GM21723 (cell line): ENCODE measurements around the gene SH2D3C.

ENCODE experiments used
- ATAC-seq: cut with Tn5 transposase; IDR thresholded peaks from one replicate; pipeline ENCODE4 v1.9.1; 2021; ENCODE audit warnings: mild to moderate bottlenecking, moderate library complexity; ENCODE audit not compliant: unreplicated experiment

SH2D3C gene

DNA sequence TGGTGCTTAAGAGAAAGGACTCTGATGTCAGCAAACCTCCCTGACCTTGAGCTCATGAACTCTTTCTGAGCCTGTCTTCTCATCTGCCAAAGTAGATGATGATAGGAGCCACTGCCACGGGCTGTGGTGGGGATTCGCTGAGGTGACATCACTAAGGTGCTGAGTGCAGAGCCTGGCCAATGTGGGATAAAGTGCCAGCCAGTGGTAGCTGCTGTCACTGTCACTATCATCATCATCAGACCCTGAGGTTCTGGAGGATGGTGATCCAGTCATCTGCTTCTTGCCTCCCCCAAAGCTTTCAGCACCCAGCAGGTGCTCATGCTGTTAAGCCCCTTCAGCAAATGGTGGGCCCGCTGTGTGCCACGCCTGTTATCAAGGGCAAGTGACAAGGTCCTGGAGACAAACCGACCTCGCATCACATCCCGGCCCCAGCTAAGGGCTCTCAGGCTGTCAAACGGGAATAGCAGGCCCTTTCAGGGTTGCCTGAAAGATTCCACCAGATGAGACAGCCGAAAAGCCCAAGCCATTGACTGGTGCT lies 30.6 kb upstream of the SH2D3C start:
- no peak for ATAC-seq

DNA sequence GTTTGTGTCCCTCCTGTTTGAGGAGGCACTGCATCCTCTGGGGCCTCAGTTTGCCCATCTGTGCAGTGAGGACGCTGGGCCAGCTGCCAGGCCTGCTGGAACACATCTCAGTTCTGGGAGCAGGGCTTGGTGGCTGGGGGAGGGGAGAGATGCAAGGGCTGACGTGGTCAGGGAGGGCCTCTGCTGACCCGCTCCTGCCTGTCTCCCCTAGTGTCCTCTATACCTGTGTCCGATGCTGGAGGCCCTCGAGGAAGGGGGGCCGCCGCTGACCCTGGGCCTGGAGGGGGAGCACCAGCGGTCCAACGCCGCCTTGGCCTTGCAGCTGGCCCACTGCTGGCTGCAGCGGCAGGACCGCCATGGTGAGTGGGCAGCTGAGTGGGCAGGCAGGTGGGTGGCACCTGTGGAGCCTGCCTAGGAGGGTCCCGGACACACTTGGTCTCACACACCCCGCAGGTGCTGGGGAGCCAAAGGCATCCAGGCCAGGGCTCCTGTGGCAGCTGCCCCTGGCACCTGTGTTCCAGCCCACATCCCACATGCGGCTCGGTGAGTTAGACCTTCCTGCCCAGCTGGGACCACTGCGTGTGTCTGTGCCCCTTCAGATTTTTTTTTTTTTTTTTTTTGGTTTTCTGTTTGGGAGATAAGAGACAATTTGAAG lies 30.0 kb upstream of the SH2D3C start:
- no peak for ATAC-seq

DNA sequence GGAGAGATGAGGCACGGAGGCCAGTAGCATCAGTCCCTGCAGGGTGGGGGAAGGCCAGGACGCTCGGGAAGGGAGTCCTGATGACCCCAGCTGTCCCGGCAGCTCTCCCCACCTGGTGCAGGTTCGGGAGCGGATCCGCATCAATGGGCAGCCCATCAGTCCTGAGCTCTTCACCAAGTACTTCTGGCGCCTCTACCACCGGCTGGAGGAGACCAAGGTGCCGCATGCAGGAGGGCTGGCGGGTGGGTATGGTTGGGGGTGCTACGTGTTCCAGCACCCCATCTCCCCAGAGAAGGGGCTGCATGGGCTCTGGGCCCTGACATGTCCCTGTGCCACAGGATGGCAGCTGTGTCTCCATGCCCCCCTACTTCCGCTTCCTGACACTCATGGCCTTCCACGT lies 28.4 kb upstream of the SH2D3C start:
- no peak for ATAC-seq

DNA sequence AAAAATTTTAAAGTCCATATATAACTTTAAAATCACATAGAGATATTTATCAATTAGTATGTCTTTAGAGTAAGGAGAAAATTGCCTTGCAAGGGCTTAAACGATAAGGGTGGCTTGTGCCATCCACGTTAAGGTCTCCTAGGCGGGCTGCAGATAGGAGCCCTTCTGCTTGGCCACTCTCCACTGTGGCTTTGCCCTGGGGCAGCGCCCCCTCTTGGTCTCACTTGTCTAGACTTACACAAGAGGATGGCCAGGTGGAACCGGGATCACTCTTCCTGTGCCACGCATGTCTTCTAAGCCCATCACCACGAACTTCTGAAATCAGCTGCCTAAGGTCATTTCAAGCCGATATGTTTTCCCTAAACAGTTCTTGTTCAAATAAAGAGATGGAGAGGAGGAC lies 27.2 kb upstream of the SH2D3C start:
- ATAC-seq: no peak

DNA sequence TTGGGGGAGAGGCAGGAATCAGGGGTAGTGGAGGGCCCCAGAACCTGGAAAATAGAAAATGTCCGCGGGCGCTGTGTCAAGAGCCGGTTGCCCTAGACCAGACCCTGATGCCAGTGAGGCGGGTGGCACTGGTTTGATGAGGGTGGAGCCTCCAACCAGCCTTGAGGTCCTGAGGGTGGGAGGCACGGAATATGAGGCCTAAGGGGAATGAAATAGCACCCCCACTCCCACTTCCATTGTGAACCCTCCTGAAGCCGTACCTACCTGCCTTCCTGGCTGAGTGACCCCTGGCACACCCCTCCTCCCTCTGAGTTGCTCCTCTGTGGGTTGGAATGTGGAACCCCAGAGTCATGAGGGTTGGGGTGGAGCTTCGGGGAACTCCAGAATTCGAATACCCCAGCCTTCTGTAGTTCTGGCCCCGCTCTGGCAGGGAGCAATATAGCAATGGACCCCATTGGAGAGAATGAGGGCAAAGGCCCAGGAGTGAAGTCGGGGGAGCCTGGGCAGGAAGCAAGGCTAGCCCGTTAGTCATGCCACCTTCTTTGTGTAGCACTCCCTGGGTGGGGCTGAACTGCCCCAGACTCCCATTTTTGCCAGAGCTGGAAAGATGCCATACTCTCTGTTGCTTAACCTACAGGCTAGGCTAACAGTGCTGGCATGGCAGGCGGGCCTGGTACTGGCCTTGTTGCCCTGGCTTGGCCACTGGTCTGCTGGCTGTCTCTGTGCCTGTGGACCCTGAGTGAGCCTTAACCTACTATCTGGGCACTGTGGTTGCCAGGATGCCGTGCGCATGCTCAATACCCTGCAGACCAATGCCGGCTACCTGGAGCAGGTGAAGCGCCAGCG lies 25.3 kb upstream of the SH2D3C start:
- ATAC-seq: no peak

DNA sequence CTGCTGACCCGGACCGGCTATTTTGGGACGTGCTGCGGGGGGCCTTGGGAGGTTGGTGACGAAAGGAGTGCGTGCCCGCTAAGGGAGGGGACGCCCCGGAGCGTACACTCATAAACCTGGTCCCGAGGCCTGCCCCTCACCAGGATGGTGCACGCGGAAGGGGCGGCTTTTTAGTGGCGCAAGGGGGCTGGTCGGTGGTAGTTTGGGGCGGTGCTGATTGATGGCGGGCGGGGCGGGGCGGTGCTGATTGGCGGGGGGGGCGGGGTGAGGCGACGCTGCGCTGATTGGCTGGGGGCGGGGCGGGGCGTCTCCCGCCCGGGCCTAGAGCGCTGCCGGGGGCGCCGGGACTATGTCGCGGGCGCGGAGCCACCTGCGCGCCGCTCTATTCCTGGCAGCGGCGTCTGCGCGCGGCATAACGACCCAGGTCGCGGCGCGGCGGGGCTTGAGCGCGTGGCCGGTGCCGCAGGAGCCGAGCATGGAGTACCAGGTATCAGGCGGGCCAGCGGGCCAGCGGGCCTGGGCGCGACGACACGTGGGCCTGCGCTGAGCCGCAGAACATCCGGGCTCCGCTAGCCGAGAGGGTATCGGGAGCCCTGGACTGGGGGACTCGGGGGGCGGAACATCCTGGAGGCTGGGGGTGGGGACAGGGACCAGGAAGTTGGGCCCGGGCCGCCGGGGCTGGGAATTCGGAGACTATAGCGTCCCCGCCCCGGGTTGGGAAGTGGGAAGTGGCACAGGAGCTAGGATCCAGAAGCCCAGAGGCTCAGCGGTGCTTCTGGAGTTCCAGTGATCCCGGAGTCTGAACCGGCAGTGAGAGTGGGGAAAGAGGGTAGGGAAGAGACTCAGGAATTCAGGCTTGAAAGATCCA lies 24.3 kb upstream of the SH2D3C start, which contains the start of gene FPGS:
TSS of gene FPGS (plus strand) at position 307 of the 868 bp plus-strand sequence. CDS start at position 350, 43 bp downstream.
- ATAC-seq: peak; percentile 66

DNA sequence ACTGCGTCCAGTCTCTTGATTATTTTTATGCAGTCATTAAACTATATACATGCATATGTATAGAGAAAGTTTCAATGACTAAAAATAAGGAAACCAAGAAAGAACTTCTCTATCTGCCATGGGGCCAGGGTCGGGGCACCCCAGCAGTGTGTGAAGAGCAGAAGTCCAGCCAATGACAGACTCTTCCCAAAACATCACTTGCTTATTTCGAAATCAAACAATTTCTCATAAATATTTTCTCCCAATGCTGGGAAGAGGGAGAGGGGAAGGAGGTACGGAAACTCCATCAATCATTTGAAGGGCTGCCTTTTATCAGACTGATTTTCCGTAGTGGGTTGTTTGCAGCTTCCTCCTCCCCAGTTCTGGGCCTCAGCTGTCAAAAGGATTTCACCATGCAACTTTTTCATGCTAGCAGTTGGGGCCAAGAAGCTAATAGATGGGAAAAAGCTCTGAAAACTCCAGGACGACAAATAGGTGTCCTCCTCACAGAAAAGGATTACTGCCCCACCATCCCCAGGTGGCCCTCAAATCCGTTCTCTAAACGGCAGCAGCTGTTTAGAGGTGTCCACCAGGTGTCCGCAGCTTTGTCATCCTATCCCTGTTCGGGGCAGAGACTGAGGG lies 23.6 kb upstream of the SH2D3C start:
- no peak for ATAC-seq

DNA sequence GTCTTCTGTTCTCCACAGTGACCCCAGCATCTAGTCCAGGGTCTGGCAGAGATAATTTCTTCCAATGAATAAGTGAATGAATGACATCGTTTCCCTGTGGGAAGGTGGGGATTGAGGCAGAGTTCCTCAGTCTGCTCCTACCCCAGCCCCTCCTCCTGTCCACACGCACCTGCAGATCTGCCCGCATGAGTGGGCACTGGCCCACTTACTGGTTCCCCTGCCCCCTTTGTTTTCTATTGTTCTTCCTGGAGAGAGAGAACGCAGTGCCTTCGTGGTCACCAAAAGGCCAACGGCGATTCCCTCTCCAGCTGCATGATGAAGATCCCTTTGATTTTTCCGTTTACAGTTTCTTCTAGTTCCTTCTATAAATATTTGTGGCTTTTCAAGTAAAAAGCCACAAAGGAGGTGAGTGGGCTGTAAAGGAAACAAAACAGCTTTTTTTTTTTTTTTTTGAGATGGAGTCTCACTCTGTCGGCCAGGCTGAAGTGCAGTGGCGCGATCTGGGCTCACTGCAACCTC lies 18.4 kb upstream of the SH2D3C start:
- ATAC-seq: no peak

DNA sequence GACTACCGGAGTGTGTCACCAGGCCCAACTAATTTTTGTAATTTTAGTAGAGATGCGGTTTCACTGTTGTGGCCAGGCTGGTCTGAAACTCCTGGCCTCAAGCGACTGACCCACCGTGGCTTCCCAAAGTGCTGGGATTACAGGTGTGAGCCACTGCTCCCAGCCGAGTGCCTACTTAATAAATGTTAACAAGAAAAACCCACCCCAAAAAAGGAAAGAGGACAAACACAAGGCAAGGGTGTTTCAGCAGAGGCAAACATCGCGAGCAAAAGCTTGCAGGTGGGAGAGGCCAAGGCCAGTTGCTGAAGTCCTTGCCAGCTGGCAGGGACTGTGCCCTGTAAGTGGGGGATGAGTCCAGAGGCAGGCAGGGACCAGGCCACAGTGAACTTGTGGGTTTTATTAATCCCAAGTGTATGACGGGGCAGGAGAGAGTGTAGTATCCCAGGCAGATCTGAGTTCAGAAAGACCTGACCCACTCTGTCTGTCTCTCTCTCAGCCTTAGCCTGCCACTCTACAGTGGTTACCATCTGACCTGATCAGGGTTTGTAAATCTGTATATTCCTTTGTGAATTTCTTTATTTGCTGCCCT lies 17.9 kb upstream of the SH2D3C start:
- no peak for ATAC-seq

DNA sequence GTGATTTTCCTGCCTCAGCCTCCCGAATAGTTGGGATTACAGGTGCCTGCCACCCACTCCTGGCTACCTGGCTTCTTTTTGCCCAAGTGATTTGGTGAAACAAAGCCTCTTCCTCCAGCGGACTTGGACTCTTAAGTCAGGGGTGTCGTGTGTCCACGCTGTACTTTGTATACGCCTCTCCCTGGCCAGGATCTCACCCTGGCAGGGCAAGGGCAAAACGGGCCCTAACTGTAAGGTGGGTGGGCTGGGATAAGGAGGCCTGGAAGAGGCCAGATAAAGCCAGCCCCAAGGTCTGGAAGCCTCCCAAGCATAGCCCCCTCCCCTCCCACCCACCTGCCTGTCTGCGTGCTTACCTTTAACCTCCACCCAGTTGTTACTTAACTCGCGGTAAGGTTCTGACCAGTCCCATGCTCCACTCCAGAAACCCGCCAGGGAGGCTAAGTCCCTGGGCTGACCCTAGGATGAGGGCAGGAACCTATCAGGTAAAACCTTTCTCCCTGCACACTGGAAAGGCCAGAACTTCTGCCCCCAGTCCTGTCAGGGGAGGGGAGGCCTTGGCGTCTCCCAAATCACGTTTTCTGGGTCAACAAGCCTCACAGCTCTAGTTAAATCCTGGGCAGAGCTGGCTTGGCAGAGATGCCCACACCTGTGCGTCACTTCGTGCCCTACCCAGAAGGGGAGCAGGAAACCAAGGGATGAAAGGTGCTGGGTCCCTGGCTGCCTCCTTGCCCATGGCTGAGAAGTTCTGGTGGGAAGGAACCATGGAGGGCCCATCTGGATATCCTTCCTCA lies 15.7 kb upstream of the SH2D3C start:
- ATAC-seq: no peak

DNA sequence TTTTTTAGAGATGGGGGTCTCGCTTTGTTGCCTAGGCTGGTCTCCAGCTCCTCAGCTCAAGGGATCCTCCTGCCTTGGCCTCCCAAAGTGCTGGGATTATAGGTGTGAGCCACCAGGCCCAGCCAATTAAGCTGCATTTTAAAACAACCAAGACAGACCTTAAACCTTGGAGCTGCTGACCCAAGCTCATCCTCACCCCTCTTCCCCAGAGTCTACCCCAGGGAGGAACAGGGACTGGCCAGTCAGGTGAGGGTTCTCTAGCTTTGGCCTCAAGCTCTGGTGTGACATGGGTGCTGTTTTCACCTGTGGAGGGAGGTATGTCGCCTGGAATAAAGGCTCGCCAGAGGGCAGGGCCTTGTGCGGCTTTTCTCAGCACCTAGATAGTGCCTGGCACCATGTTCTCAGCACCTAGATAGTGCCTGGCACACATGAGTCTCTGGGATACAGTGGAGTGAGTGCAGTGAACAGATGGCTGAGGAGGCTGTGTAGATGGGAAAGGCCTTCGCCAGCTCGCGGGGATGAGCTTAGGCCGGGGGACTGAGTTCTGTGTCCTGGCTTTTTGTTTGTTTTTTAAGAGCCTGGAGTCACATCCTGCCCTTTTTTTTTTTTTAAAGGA lies 14.7 kb upstream of the SH2D3C start:
- no peak for ATAC-seq

DNA sequence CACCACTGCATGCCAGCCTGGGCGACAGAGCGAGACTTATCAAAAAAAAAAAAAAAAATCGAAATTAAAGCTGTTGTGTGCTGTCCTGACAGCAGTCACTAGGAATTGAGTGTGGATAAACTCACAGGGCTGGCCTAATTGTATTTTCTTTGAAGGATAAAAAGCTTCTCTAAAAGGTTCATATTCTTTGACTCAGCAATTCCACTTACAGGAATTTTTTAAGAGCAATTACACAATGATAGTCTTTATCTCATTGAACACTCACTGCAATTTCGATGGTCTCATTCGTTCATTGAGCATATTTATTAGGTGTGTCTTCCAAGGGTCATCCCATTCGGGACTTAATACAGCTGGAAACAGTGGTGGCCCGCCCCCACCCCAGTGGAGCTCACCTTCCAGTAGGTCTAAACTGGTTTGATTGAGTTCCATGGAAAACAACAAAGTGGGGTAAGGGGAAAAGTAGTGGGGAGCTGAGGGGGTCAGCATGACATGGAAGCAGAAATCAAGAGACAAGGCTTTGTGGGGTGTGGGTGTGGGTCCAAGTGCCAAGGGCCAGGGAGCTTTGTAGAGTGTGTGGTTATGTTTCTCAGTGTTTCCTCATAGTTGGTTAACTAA lies 14.1 kb upstream of the SH2D3C start:
- ATAC-seq: no peak

DNA sequence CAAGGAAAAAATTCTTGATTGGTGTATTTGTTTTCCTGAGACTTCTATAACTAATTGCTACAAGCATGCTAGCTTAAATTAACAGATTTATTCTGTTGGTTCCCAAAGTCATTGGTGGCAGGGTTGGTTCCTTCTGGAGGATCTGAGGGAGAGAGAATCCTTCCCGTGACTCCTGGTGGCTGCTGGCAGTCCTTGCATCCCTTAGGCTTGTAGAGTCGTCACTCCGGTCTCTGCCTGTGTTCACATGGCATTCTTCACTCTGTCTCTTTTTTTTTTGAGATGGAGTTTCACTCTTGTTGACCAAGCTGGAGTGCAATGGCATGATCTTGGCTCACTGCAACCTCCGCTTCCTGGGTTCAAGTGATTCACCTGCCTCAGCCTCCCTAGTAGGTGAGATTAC lies 12.6 kb upstream of the SH2D3C start:
- no peak for ATAC-seq

DNA sequence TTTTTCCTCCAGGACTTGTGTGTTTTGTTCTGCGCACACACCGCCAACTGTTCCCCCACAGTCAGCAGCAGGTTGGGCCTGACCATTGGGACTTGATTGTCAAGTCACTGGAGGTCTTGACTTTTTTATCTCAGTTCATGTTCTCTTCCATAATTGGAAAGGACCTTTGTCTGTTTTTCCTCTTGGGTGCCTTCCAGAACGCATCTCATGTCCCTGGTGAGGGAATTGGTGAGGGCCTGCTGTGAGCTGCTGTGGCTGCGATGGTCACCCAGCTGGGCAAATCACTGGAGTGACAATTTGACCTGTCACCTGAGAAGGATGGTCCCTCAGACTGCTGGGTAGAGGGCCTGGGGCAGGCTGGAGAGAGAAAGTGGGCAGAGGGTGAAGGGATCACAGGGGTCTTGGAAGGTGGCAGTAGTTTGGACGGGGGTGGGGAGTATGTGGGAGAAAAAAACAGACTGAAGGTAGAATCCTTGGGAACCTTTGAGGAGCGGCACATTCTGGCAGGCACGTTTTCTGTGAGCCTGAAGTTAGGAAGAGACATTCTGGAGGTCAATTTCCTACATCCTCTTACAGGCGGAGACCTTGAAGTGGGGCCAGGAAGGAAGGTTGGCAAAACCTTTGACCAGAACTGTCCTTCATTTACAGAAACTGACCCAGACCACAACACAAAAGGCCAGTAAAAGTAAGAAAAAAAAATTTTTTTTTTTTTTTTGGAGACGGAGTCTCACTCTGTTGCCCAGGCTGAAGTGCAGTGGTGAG lies 11.8 kb upstream of the SH2D3C start:
- ATAC-seq: no peak

DNA sequence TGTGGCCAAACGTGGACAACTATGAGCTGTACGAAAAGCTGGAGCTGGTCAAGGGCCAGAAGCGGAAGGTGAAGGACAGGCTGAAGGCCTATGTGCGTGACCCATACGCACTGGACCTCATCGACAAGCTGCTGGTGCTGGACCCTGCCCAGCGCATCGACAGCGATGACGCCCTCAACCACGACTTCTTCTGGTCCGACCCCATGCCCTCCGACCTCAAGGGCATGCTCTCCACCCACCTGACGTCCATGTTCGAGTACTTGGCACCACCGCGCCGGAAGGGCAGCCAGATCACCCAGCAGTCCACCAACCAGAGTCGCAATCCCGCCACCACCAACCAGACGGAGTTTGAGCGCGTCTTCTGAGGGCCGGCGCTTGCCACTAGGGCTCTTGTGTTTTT lies 10.7 kb upstream of the SH2D3C start:
- no peak for ATAC-seq

DNA sequence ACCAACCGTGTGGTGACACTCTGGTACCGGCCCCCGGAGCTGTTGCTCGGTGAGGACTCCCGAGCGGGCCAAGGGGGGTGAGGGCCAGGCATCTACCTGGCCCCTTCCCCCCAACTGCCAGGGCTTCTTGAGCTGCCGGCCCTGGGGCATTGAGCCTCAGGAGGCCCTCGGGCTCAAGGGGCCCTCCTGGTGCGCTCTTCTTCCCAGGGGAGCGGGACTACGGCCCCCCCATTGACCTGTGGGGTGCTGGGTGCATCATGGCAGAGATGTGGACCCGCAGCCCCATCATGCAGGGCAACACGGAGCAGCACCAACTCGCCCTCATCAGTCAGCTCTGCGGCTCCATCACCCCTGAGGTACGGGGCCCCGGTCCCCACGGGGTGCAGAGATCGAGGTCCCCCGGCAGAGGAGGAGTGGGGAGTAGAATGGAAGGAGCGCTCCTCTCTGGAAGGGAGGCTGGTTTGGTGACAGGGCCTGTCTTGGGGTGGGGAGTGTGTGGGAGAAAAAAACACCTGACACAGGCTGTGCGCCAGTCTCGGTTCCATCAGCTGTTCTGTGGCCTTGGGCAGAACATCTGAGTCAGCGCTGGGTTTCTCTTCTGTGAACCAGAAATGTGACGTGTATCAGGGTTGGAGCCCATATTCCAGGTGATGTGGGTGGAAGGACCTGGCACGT lies 10.0 kb upstream of the SH2D3C start:
- no peak for ATAC-seq

DNA sequence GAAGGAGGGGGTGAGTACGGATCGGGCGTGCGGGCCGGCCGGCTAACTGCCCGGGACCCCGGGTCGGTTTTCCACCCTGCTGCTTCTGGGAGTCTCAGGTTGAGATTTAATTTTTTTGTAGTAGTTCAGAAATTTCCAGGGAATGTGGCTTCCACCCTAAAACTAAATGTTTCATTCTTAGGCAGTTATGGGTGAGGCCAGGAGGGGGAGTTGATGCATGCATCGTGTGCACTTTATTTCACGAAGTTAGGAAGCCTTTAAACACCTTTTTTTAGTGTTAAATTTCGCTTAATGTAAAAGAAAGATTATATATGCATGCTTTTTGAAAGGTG lies 8.3 kb upstream of the SH2D3C start:
- no peak for ATAC-seq
